Pancreas (tissue), 10 donors: ENCODE measurements around the gene OR52B2. TPM values are rescaled to one million over a fixed set of nuclear protein-coding genes. Genes with fewer than 3 reads are reported as not detected.
"Not testable (repeated sequence)": the region's sequence is repeated elsewhere in the genome, so short reads cannot be mapped to it uniquely, and the experiment has no call there.

Experiments used
- ATAC-seq, 4 donors: fragments of 200-7000 bp; cut with Tn5 transposase; one replicate each; pipeline versions ENCODE4 v1.8.0 to v1.9.1; 2020; ENCODE audit warnings: mild to moderate bottlenecking in 4 of 4, moderate library complexity in 4 of 4
- DNase-seq, 6 donors: peaks; one replicate each; pipeline ENCODE4 v3.0.0-alpha.2; 2020
- FAIRE-seq: peaks from 2 replicates; lab custom pipeline; 2012; peaks lifted over from hg19 to GRCh38; lab: Jason Lieb, UNC
- H3K27ac ChIP-seq, 4 donors: fragments of 200-600 bp; sonication (generic); 1 replicate in 3 of 4; 2 replicates in 1 of 4; pipeline versions ENCODE4 v1.5.0 to v1.8.0; 2020
- H3K27me3 ChIP-seq, 4 donors: fragments of 200-600 bp; one replicate each; pipeline ENCODE4 v1.8.0; 2021
- H3K36me3 ChIP-seq, 3 donors: fragments of 200-600 bp; sonication (generic) in 1 of 3; one replicate each; pipeline versions ENCODE4 v1.5.0 to v1.8.0; 2020 to 2021
- H3K4me1 ChIP-seq, 3 donors: fragments of 200-600 bp; one replicate each; pipeline ENCODE4 v1.8.0; 2021
- H3K4me3 ChIP-seq, 4 donors: fragments of 200-600 bp; sonication (generic) in 2 of 4; one replicate each; pipeline versions ENCODE4 v1.5.0 to v1.8.0; 2020 to 2021
- H3K9me3 ChIP-seq, 4 donors: fragments of 200-600 bp; one replicate each; pipeline ENCODE4 v1.8.0; 2021
- CTCF ChIP-seq, 4 donors: fragments of 200-600 bp; sonication (generic) in 3 of 4; IDR thresholded peaks; one replicate each; pipeline versions ENCODE4 v1.5.0 to v1.8.0; 2021; ENCODE audit warnings: antibody characterized with exemption in 4 of 4
- WGBS, 2 donors: extraction: QIAGEN DNeasy Blood & Tissue Kit; methylation state at CpG; one replicate each; pipeline ENCODE4 v1.1.7; 2013; 5-methylcytosine and 5-hydroxymethylcytosine counted together
- intact Hi-C, 3 donors: fragments of 100-400 bp; cut with DNase I; formaldehyde crosslinking; loops; one replicate each; pipeline versions ENCODE4 v1.11.1 to v1.14.2; 2022
- polyA plus RNA-seq, 2 donors: library from polyadenylated mRNA; stranded (reverse); fragments of 200-250 nt; gene quantifications; one replicate each; pipeline ENCODE4 v1.2.3, GENCODE V29; 2013
- total RNA-seq, 6 donors: library from RNA; stranded (reverse); fragmentation: NEBNext Ultra II Directional in 4 of 6; extraction: Animal tissue kit (Norgen Biotek cat#: 25700) in 4 of 6; gene quantifications; one replicate each; pipeline versions ENCODE4 v1.2.1 to v1.2.4, GENCODE V29; 2021 to 2023
- donor health status: healthy with polysubstance abuse.
- donor health status: DM: no; HTN: no; CAD: no; lungs with moderate emphysema.
- donor health status: DM: no; HTN: no; CAD: no.
- donor health status: control.
- donor health status: control.
- donor health status: Bipolar disorder and iron deficiency.
- donor health status: DM: yes; HTN: yes; CAD: no.
- donor health status: DM: no; HTN: no; CAD: no.
- donor health status: DM: no; HTN: no; CAD: no.
- donor health status: DM: yes; HTN: yes; CAD: no.

The OR52B2 gene
- total and polyA plus RNA-seq, 8 donors, result not detected

- FAIRE-seq (no peak), ATAC-seq (no peak), DNase-seq (no peak)
- Histone ChIP-seq H3K27me3 (no peaks in the 10 kb centered on the region), H3K4me3 (no peak overlapping the region), H3K27ac (no peak overlapping the region), H3K36me3 (no peaks in the 10 kb centered on the region), H3K4me1 (no peaks in the 10 kb centered on the region), H3K9me3 (no peaks in the 10 kb centered on the region)
- intact Hi-C loops, result no loop called here
- TF ChIP-seq CTCF (IDR thresholded peaks at IDR 0.05), result no peak
These were observed 21.6 kb upstream of the OR52B2 start for GRCh38 chr11:6191742-6192141.

GRCh38 chr11:6175440-6175839 lies 5.3 kb upstream of the OR52B2 start:
- H3K9me3 ChIP-seq, result no peaks in the 10 kb centered on the region
- no peak overlapping the region for H3K4me3 ChIP-seq
- H3K27me3 ChIP-seq, result no peaks in the 10 kb centered on the region
- no peak for FAIRE-seq
- no peaks in the 10 kb centered on the region for H3K36me3 ChIP-seq
- DNase-seq, result no peak
- TF ChIP-seq CTCF (IDR thresholded peaks at IDR 0.05), result no peak
- 44 to 56% methylated on average over 2 of the region's 2 CpGs for WGBS, 2 donors
- H3K27ac ChIP-seq, result no peak overlapping the region
- ATAC-seq, result no peak
- no peaks in the 10 kb centered on the region for H3K4me1 ChIP-seq
- intact Hi-C loops, result no loop called here

- intact Hi-C loops, result no loop called here
- H3K36me3 ChIP-seq, result no peaks in the 10 kb centered on the region
- no peak overlapping the region for H3K27ac ChIP-seq
- 60 to 74% methylated on average over 7 of the region's 7 CpGs for WGBS, 2 donors
- H3K4me1 ChIP-seq, result no peaks in the 10 kb centered on the region
- no peaks in the 10 kb centered on the region for H3K9me3 ChIP-seq
- no peak for ATAC-seq
- H3K27me3 ChIP-seq, result no peaks in the 10 kb centered on the region
- no peak for TF ChIP-seq CTCF (IDR thresholded peaks at IDR 0.05)
- no peak for FAIRE-seq
- H3K4me3 ChIP-seq, result no peak overlapping the region
- DNase-seq, result no peak
These were observed 13.3 kb downstream of the OR52B2 start for GRCh38 chr11:6156628-6157359.

- Histone ChIP-seq H3K36me3 (no peaks in the 10 kb centered on the region), H3K27ac (no peak overlapping the region), H3K27me3 (no peaks in the 10 kb centered on the region), H3K9me3 (no peaks in the 10 kb centered on the region), H3K4me3 (no peak overlapping the region), H3K4me1 (no peaks in the 10 kb centered on the region)
- FAIRE-seq (no peak), DNase-seq (no peak), ATAC-seq (no peak)
- 76 to 95% methylated on average over 2 of the region's 2 CpGs for WGBS, 2 donors
- no peak for TF ChIP-seq CTCF (IDR thresholded peaks at IDR 0.05)
- intact Hi-C loops, result no loop called here
These were observed 18.0 kb downstream of the OR52B2 start for GRCh38 chr11:6152126-6152525.

GRCh38 chr11:6151117-6151516 lies 19.0 kb downstream of the OR52B2 start:
- FAIRE-seq (no peak), DNase-seq (no peak), ATAC-seq (no peak)
- H3K4me3 ChIP-seq, result no peak overlapping the region
- no peaks in the 10 kb centered on the region for H3K27me3 ChIP-seq
- H3K4me1 ChIP-seq, result no peaks in the 10 kb centered on the region
- no peaks in the 10 kb centered on the region for H3K36me3 ChIP-seq
- WGBS, 2 donors, result 31 to 33% methylated on average over 1 of the region's 1 CpG
- no peak for TF ChIP-seq CTCF (IDR thresholded peaks at IDR 0.05)
- intact Hi-C loops, result no loop called here
- H3K27ac ChIP-seq, result no peak overlapping the region
- no peaks in the 10 kb centered on the region for H3K9me3 ChIP-seq

- H3K4me3 ChIP-seq, intact Hi-C loops, H3K9me3 ChIP-seq, H3K36me3 ChIP-seq, H3K27ac ChIP-seq, H3K4me1 ChIP-seq, FAIRE-seq, H3K27me3 ChIP-seq, ATAC-seq, DNase-seq: not testable (repeated sequence)
- WGBS, 2 donors, result 48 to 61% methylated on average over 9 to 16 of the region's 21 CpGs
These were observed 26.4 kb downstream of the OR52B2 start for GRCh38 chr11:6143737-6144136.
